OCI-LY3 (cell line): ENCODE results near the gene TUBGCP6.

ENCODE experiments used
- CTCF ChIP-seq: fragments of 200-600, 300-600 bp; sonication (generic); IDR thresholded peaks from 2 replicates; pipeline ENCODE4 v1.5.1; 2014; ENCODE audit warnings: antibody characterized with exemption, low read length, low read depth
- EZH2phosphoT487 ChIP-seq: fragments of 200-600 bp; shearing (Covaris generic); IDR thresholded peaks from 2 replicates; pipeline ENCODE4 v1.6.1; 2018; ENCODE audit warnings: antibody characterized with exemption, mixed run types, low read depth

DNA sequence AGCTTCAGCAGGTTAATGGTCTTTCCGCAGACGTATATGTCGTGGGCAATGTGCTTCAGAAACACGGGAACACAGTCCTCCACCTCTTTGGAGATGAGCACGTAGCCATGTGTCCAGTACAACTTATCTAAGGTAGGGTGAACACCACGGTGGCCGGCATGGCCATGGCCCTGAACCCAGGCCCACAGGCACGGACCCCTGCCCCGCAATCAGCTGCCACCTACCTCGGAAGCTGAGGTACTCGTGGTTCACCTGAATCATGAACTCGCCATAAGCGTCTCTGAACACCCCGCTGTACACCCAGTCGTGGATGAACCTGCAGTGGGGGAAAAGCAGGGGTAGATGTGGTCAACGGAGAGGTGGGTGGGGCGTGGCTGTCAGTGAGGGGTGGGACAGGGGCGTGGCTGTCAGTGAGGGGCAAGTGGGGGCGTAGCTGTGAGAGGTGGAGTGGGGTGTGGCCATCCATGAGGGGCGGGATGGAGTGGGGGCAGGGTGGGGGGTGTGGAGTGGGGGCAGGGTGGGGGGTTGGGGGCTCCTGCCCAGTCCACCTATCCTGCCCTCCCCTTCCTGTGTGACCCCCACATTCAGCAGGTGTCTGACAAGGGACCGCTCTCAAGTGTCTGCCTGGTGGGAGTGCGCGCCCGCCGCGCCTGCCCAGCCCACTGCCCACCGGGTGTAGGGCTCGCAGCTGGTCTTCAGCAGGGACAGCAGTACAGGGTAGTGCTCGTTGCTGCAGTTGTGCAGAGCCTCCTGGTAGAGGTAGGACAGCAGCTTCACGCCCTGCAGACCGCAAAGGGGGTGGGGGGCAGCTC is 18.6 kb downstream of the TUBGCP6 start:
- TF ChIP-seq CTCF = no peak
- TF ChIP-seq EZH2phosphoT487 = no peak
